ENCODE results near the gene KCNAB2. TPM values are rescaled to one million over a fixed set of nuclear protein-coding genes. Genes with fewer than 3 reads are reported as not detected.

Gene KCNAB2
- total and polyA plus RNA-seq, 2 donors (not counting 1 experiment from before 2014, with no cell fraction given), result 90.7 to 143 TPM

- ChIA-PET CTCF (no interaction called here), POLR2A (interaction anchor here (1.9 kb wide), 1 partner anchor 14 kb away, joined by 4 read pairs; no protein-coding TSS in a partner anchor)
- no peak overlapping the region for H3K4me3 ChIP-seq (ENCODE audit: control extremely low read depth in 1 of 5, extremely low read depth in 1 of 5, insufficient read depth in 1 of 5, low read depth in 2 of 5, low read length in 4 of 5)
- H3K27ac Mint-ChIP-seq, result no peak overlapping the region
- WGBS (ENCODE audit: insufficient coverage), result 93% methylated on average over 19 of the region's 19 CpGs
- DNase-seq, result no peak
- no peak overlapping the region for H3K4me3 Mint-ChIP-seq
- H3K27me3 ChIP-seq (replicated peaks in 1 of 4; ENCODE audit: control extremely low read depth in 1 of 4, control insufficient read depth in 3 of 4, insufficient read depth in 4 of 4, low read length in 3 of 4), result no peaks in the 10 kb centered on the region
- intact Hi-C loops (cut with micrococcal nuclease), result no loop called here
- H3K36me3 ChIP-seq (replicated peaks in 1 of 2; ENCODE audit: control extremely low read depth in 1 of 2, control insufficient read depth in 1 of 2, extremely low read depth in 1 of 2, insufficient read depth in 2 of 2, low read length in 1 of 2), result peaks cover 0 to 4% of the 10 kb centered on the region in 2 experiments
- no peak for TF ChIP-seq CTCF (IDR thresholded peaks at IDR 0.05)
- TF ChIP-seq EZH2 (IDR thresholded peaks at IDR 0.05; ENCODE audit: borderline replicate concordance, insufficient read depth, low read depth, low read length, poor library complexity, severe bottlenecking), result no peak
- H2AFZ ChIP-seq (ENCODE audit: insufficient read depth, low read depth, low read length, poor library complexity, severe bottlenecking), result no peak overlapping the region
- no peaks in the 10 kb centered on the region for H3K79me2 ChIP-seq (ENCODE audit: control insufficient read depth, insufficient read depth, low read length)
- no peak for ATAC-seq (ENCODE audit: low read depth)
- H3K27me3 Mint-ChIP-seq, result no peaks in the 10 kb centered on the region
- no peaks in the 10 kb centered on the region for H3K9me3 ChIP-seq (ENCODE audit: control extremely low read depth in 1 of 3, control insufficient read depth in 2 of 3, insufficient read depth in 1 of 3, low read length in 2 of 3)
- H3K27ac ChIP-seq (ENCODE audit: low read length in 2 of 2), result no peak overlapping the region
- H3K4me1 ChIP-seq (ENCODE audit: control insufficient read depth in 2 of 2, insufficient read depth in 2 of 2, low read length in 2 of 2), result peaks cover 6 to 7% of the 10 kb centered on the region in 2 donors
- H3K9me3 Mint-ChIP-seq (ENCODE audit: insufficient read depth), result no peaks in the 10 kb centered on the region
- peaks cover 16% of the 10 kb centered on the region for H4K20me1 ChIP-seq (ENCODE audit: control insufficient read depth, insufficient read depth, low read length, poor library complexity, severe bottlenecking)
- H3K9ac ChIP-seq (ENCODE audit: low read length), result no peak overlapping the region
- H3K4me1 Mint-ChIP-seq, result peaks cover 31% of the 10 kb centered on the region
- no peak overlapping the region for H3K4me2 ChIP-seq (replicated peaks; ENCODE audit: low read depth, low read length, poor library complexity, severe bottlenecking)
Measured at GRCh38 chr1:6011161-6011945, 34.3 kb upstream of the KCNAB2 start.

- peaks cover 28% of the 10 kb centered on the region for H3K4me1 Mint-ChIP-seq
- no peak for DNase-seq
Measured at GRCh38 chr1:6011946-6012258, 33.8 kb upstream of the KCNAB2 start.

More at GRCh38 chr1:6011946-6012258, 33.8 kb upstream of the KCNAB2 start:
- no peak for ATAC-seq (ENCODE audit: low read depth)
- H3K4me2 ChIP-seq (replicated peaks; ENCODE audit: low read depth, low read length, poor library complexity, severe bottlenecking), result no peak overlapping the region
- peaks cover 16% of the 10 kb centered on the region for H4K20me1 ChIP-seq (ENCODE audit: control insufficient read depth, insufficient read depth, low read length, poor library complexity, severe bottlenecking)
- H3K79me2 ChIP-seq (ENCODE audit: control insufficient read depth, insufficient read depth, low read length), result no peaks in the 10 kb centered on the region
- Mint-ChIP-seq H3K27me3 (no peaks in the 10 kb centered on the region), H3K4me3 (no peak overlapping the region), H3K27ac (no peak overlapping the region), H3K9me3 (ENCODE audit: insufficient read depth) (no peaks in the 10 kb centered on the region)
- H3K9ac ChIP-seq (ENCODE audit: low read length), result no peak overlapping the region
- no peaks in the 10 kb centered on the region for H3K9me3 ChIP-seq (ENCODE audit: control extremely low read depth in 1 of 3, control insufficient read depth in 2 of 3, insufficient read depth in 1 of 3, low read length in 2 of 3)
- no peak for TF ChIP-seq CTCF (IDR thresholded peaks at IDR 0.05)
- TF ChIP-seq EZH2 (IDR thresholded peaks at IDR 0.05; ENCODE audit: borderline replicate concordance, insufficient read depth, low read depth, low read length, poor library complexity, severe bottlenecking), result no peak
- H3K4me3 ChIP-seq (ENCODE audit: control extremely low read depth in 1 of 5, extremely low read depth in 1 of 5, insufficient read depth in 1 of 5, low read depth in 2 of 5, low read length in 4 of 5), result no peak overlapping the region
- 100% methylated on average over 1 of the region's 3 CpGs for WGBS (ENCODE audit: insufficient coverage)
- no peak overlapping the region for H2AFZ ChIP-seq (ENCODE audit: insufficient read depth, low read depth, low read length, poor library complexity, severe bottlenecking)
- intact Hi-C loops (cut with micrococcal nuclease), result no loop called here
- H3K27ac ChIP-seq (ENCODE audit: low read length in 2 of 2), result no peak overlapping the region
- no peaks in the 10 kb centered on the region for H3K27me3 ChIP-seq (replicated peaks in 1 of 4; ENCODE audit: control extremely low read depth in 1 of 4, control insufficient read depth in 3 of 4, insufficient read depth in 4 of 4, low read length in 3 of 4)
- H3K36me3 ChIP-seq (replicated peaks in 1 of 2; ENCODE audit: control extremely low read depth in 1 of 2, control insufficient read depth in 1 of 2, extremely low read depth in 1 of 2, insufficient read depth in 2 of 2, low read length in 1 of 2), result peaks cover 0 to 4% of the 10 kb centered on the region in 2 experiments
- POLR2A ChIA-PET, result interaction anchor here (1.9 kb wide), 1 partner anchor 14 kb away, joined by 4 read pairs; no protein-coding TSS in a partner anchor
- H3K4me1 ChIP-seq (ENCODE audit: control insufficient read depth in 2 of 2, insufficient read depth in 2 of 2, low read length in 2 of 2), result peaks cover 6 to 7% of the 10 kb centered on the region in 2 donors
- CTCF ChIA-PET, result no interaction called here
